ENCODE measurements around the gene CCDC57. TPM values are rescaled to one million over a fixed set of nuclear protein-coding genes. Genes with fewer than 3 reads are reported as not detected.
"Not testable (repeated sequence)": the region's sequence is repeated elsewhere in the genome, so short reads cannot be mapped to it uniquely, and the experiment has no call there.

The CCDC57 gene
- total RNA-seq, 1 donor from 2014 or later: 8.6 TPM

- DNase-seq (peak; percentile 66), ATAC-seq (ENCODE audit: poor library complexity) (peak; percentile 67)
- intact Hi-C loops (cut with DNase I): no loop called here
These were observed 16.7 kb downstream of the CCDC57 start for GRCh38 chr17:82195675-82196672.

- no peak for ATAC-seq (ENCODE audit: poor library complexity)
- intact Hi-C loops (cut with DNase I): no loop called here
- no peak for DNase-seq
These were observed 17.9 kb downstream of the CCDC57 start for GRCh38 chr17:82194765-82195164.

GRCh38 chr17:82193520-82194220 is 19.0 kb downstream of the CCDC57 start:
- ATAC-seq (ENCODE audit: poor library complexity) (peak; percentile 51), DNase-seq (no peak)
- intact Hi-C loops (cut with DNase I): no loop called here

GRCh38 chr17:82193050-82193449 is 19.6 kb downstream of the CCDC57 start:
- intact Hi-C loops (cut with DNase I); DNase-seq; ATAC-seq (ENCODE audit: poor library complexity): not testable (repeated sequence)

- ATAC-seq (ENCODE audit: poor library complexity) (no peak), DNase-seq (peak; percentile 18)
- intact Hi-C loops (cut with DNase I): no loop called here
These were observed 24.4 kb downstream of the CCDC57 start for GRCh38 chr17:82188001-82188961.

- DNase-seq (no peak), ATAC-seq (ENCODE audit: poor library complexity) (no peak)
- intact Hi-C loops (cut with DNase I): no loop called here
These were observed 25.1 kb downstream of the CCDC57 start for GRCh38 chr17:82187500-82187899.

- DNase-seq: no peak
- no peak for ATAC-seq (ENCODE audit: poor library complexity)
- intact Hi-C loops (cut with DNase I): no loop called here
These were observed 26.4 kb downstream of the CCDC57 start for GRCh38 chr17:82186221-82186620.

- no peak for DNase-seq
- intact Hi-C loops (cut with DNase I): no loop called here
- ATAC-seq (ENCODE audit: poor library complexity): no peak
These were observed 27.9 kb downstream of the CCDC57 start for GRCh38 chr17:82184761-82185160.

GRCh38 chr17:82180776-82181528 is 31.7 kb downstream of the CCDC57 start:
- intact Hi-C loops (cut with DNase I): no loop called here
- ATAC-seq (ENCODE audit: poor library complexity) (no peak), DNase-seq (no peak)

- ATAC-seq (ENCODE audit: poor library complexity) (no peak), DNase-seq (no peak)
- intact Hi-C loops (cut with DNase I): no loop called here
These were observed 32.6 kb downstream of the CCDC57 start for GRCh38 chr17:82179946-82180475.

GRCh38 chr17:82179412-82179811 is 33.2 kb downstream of the CCDC57 start:
- intact Hi-C loops (cut with DNase I): no loop called here
- DNase-seq: no peak
- ATAC-seq (ENCODE audit: poor library complexity): no peak

- intact Hi-C loops (cut with DNase I): no loop called here
- DNase-seq: no peak
- ATAC-seq (ENCODE audit: poor library complexity): no peak
These were observed 34.0 kb downstream of the CCDC57 start for GRCh38 chr17:82178499-82179261.

- intact Hi-C loops (cut with DNase I): no loop called here
- ATAC-seq (ENCODE audit: poor library complexity) (no peak), DNase-seq (no peak)
These were observed 34.7 kb downstream of the CCDC57 start for GRCh38 chr17:82177761-82178498.

GRCh38 chr17:82177276-82177675 is 35.4 kb downstream of the CCDC57 start:
- DNase-seq (no peak), ATAC-seq (ENCODE audit: poor library complexity) (no peak)
- intact Hi-C loops (cut with DNase I): no loop called here

GRCh38 chr17:82175951-82176350 is 36.7 kb downstream of the CCDC57 start:
- intact Hi-C loops (cut with DNase I): no loop called here
- DNase-seq: no peak
- ATAC-seq (ENCODE audit: poor library complexity): no peak

- intact Hi-C loops (cut with DNase I): no loop called here
- DNase-seq (peak; percentile 18), ATAC-seq (ENCODE audit: poor library complexity) (no peak)
These were observed 37.4 kb downstream of the CCDC57 start for GRCh38 chr17:82175201-82175600.

Measured in Right ventricle myocardium superior (tissue), 1 donor.